GM19455 (cell line): Measurements from ENCODE around the gene XXYLT1.

ENCODE experiments used
- ATAC-seq: cut with Tn5 transposase; IDR thresholded peaks from one replicate; pipeline ENCODE4 v1.9.1; 2021; ENCODE audit not compliant: unreplicated experiment

The XXYLT1 gene

DNA sequence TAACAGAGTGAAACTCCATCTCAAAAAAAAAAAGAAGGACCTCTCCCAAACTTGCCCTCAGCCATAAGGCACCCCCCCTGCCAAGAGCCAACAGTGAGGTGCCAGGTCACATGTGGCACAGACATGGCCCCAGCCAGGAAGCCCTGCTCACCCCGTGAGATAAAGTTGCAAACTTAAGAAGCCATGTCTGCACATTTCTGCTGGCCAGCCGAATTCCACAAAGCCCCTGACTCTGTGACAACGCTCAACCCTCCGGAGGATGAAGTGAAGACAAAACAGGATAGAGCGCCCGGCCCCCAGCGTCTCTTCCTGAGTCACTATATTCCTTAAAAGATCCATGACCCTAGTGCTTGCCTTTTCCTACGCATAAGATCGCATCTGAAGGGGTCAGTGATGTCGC is 188.1 kb downstream of the XXYLT1 start:
- no peak for ATAC-seq

- no peak for ATAC-seq
Observed at GRCh38 chr3:195081242-195081963, 189.6 kb downstream of the XXYLT1 start.

DNA sequence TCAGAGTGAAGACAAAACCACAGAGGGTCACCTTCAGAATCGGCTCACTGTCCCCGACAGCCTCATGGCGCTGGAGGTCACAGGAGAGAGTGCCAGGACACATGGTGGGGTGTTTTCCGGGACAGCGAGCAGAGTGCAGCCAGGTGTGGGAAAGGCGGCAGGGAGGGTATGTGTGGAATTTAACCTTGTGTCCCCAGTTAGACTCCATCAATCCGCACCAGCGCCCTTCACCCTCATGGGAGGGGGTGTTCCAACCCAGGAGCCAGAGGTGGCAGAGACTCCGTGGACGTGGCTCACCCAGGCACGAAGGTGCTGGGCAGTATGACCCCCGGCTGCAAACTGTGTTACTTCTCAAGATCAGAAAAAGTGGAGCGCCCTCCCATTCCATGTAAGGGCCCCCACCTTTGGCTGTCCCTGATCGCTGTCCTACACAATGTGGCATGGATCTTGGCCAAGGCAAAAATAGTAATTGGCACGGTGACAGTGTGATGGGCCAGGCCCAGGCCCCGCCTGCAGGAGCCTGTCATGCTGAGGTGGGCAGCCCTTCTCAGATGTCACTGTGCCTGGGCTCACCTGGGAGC is 190.3 kb downstream of the XXYLT1 start:
- ATAC-seq = no peak

GRCh38 chr3:195080125-195080524 is 190.8 kb downstream of the XXYLT1 start:
- no peak for ATAC-seq

DNA sequence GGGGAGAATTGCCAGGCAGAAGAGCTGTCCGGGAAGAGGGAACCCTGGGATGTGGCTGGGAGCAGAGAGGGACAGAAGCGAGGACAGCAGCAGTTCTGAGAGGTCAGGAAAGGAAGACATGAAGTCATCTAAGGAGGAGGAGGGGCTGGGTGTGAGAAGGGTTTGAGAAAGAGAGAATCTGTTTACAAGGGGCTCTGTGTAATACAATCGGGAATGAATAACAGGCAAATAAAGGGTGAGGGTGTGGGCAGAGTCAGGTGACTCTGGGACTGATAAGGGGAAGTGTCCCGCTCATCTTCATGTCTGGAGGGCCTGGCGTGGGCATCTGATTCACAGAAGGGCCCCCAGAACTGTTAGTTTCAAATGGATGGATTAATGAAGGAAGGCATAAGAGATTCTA is 191.3 kb downstream of the XXYLT1 start:
- ATAC-seq = no peak

DNA sequence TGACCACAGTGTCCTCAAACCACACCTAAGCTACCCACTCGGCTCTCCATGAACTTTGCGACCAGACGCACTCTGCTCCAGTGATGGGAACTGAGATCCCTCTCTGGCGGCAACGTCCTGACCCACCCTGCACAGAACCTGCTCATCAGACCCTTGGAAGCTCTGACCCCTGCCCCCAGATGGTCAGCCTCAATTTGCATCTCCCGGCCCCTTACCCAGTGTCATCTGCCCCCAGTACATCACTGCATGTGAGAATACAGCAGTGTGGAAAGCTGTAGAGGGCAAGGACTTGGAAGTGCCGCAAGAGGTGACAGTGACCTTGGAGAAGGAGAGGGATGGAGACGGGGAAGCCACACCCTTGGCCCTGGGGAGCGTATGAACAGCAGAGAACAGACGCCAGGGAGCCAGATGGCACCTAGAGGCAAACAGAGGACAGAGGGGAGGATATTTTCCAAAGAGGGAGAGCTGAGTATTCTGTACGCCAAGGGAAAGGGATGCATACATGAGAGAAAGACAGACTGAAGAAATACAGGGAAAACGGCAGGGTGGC is 192.0 kb downstream of the XXYLT1 start:
- no peak for ATAC-seq

DNA sequence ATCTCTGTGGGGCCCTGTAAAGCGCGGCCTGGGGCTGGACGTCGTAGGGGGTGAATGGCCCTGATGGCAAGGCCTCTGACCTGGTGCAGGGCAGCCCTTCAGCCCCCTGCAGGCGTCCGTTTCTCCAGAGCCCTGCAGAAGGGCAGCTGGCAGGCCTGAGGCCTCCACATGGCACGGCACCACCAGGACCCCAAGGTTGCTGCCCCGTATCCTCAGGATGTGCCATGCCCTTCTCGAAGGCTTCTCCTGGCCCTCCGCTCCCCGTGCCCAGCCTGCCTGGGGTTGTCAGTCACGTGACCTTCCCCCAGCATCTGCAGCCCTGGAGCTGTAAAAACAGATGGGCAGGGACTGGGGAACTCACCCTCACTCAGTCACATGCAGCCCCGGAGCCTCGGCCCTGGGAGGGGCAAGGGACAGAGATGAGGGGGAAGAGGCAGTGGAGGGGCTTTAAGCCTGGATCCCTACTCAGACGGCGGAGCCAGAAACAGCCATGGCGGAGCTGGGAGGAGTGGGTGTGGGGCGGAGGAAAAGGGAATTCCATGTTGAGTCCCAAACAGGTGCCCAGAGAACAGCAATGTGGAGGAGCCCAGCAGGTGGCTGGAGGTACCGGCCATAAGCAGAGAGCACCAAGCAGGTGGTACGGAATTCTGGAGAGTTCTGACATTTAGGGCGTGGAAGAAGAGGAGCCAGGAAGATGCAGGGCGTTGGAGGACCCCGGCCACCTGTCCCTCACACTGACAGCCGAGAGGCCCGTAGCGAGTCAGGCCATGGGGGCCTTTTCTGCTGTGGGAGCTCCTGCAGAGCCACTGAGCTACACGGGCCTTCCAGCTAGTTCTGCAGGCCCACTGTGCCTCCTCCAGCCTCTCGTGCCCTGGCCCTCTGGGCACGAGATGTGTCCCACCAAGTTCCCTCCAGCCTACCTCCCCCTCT is 193.1 kb downstream of the XXYLT1 start:
- ATAC-seq = no peak

- ATAC-seq = no peak
Observed at GRCh38 chr3:195076981-195077610, 193.9 kb downstream of the XXYLT1 start.

DNA sequence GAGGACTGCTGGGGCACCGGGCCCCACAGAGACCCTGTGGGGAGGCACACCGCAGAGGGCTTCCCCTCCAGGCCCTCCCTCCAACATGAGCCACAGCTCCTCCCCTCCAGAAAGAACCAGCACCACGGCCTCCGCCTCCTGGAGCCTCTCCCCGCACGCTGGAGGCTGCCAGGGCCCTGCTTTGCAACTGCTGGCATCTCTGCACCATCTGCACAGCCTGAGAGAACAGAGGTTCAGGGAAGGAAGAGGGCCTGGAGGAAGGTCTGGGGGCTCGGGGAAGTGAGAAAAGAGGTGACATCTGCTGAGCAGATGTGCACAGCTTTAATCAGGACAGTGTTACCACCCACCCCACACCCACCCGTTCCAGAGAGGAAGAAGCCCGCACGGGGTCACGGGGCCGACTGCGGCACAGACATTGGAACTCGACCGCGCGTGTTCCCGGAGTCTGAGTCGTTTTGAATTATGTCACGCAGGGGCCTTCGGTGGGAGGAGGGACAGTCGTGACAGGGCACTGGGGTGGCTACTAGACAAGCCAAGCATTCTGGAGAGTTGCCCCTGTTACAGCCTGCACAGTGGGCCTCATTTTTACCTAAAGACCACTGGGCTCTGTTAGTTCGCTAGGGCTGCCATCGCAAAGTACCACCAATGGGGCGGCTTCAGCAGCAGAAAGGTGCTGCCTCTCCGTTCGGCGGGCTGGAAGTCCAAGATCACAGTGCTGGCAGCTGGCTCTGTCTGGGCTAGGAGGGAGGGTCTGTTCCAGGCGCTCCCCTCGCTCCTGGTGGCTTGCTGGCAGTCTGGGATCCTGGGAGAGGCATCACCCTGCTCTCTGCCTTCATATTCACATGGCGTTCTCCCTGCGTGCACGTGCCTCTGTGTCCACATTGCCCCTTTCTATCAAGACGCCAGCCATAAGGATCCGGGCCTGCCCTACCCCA is 194.8 kb downstream of the XXYLT1 start:
- no peak for ATAC-seq

DNA sequence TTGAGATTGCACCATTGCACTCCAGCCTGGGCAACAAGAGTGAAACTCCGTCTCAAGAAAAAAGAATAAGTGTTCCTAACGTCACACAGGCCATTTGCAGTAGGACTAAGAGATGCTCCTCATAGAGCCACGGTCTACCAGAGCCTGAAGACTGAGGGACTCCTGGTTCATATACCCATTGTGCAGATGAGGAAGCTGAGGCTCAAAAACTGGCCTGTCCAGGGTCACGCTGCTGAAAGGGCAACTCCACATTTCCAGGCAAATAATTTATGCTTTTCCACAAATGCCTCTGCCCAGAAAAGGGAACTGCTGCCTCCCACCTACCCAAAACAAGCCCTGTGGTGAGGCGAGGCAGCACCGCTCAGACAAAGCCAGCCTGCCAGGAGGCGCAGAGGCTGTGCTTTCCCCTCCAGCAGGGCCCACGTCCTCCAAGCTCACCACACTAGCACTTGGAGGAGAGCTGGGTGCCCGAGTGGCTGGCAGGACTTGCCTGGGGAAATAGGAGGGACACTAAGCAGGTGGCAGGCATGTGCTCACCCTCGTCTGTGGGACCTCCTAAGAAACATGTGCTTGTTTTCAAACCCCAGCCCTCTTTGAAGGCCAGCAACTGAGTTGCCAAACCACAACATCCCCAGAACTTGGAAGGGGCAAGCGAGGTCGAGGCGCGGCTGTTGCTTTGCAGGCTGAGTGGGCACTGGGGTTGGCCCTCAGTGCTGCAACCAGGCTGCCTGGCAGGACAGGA is 195.6 kb downstream of the XXYLT1 start:
- ATAC-seq = no peak

GRCh38 chr3:195073866-195074860 is 196.8 kb downstream of the XXYLT1 start:
- no peak for ATAC-seq

DNA sequence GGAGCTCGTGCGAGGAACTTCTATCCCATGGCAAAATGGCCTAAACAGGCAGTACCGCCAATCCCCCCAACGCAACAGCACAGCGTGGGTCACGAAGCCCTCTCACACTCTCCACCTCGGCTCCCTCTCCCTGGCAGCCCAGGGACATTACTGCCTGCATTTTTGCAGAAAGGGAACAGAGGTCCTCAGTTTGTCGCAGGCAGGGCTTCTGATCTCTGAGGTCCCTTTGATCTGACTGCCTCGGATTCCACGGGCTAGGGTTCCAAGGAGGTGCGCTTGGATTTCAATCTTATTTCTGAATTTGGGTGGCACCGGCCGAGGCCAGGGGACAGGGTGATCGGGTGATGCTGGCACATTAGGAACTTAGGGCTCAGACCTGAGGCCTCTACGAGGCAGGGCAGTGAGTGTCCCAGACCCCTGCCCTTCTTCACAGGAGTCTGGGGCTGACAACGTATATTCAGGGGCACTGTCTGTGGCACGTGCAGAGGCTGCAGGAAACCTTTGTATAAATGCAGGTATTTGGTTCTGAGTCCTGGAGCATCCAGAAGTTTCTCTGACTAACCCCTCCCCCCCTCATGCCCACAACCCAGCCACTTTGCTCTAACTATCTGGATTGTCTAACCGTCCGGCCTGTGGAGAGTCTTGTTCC is 197.9 kb downstream of the XXYLT1 start:
- ATAC-seq = no peak

GRCh38 chr3:195071916-195072820 is 198.8 kb downstream of the XXYLT1 start:
- ATAC-seq = no peak

DNA sequence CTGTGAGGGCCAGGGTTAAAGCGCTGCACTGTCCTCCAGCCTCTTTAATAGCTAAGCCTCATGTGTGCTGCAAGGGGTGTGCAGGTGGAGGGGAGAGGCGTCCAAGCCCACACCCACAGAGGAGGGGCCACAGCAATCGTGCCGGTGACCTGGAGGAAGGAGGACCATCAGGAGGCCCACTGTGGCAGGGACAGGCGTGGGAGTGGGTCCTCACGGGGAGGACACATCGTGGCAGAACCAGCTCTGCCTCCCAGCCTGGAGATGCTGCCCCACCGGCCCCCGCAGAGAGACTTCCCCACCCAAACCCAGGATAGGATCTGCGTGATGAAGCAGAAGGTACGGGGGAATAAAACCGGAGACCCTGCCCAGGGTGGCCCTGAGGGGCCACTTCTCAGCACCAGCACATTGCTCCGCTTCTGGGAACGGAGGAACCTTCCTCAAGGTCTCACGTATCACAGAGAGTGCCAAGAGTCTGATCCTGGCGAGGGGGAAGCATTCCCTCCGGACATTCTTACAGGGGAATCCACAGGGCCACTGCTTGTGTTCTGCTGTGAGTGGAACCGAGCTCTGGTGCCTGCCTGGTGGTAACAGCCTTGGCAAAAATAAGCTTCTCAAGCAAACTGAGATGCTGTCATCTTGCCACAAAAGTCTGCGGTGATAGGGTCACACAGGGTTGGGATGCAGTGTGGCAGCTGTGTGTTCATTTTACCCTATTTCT is 199.8 kb downstream of the XXYLT1 start:
- ATAC-seq = no peak

GRCh38 chr3:195070336-195070735 is 200.6 kb downstream of the XXYLT1 start:
- no peak for ATAC-seq
